PFSK-1 (cell line): ENCODE results near the gene SLC2A10.

ENCODE experiments used
- FOXP2 ChIP-seq: optimal IDR thresholded peaks from 2 replicates; pipeline ENCODE3; 2011; ENCODE audit warnings: borderline replicate concordance, control low read depth, inconsistent platforms; ENCODE audit not compliant: insufficient read depth; ENCODE audit errors: extremely low read length, extremely low read depth
- POLR2AphosphoS5 ChIP-seq: IDR thresholded peaks from 2 replicates; pipeline ENCODE4 v1.6.1; 2012; ENCODE audit warnings: low read depth, mild to moderate bottlenecking, control low read depth, low read length, moderate library complexity
- SIN3A ChIP-seq: IDR thresholded peaks from 2 replicates; pipeline ENCODE4 v1.6.1; 2012; ENCODE audit warnings: mild to moderate bottlenecking, low read length, moderate library complexity, borderline replicate concordance; ENCODE audit not compliant: insufficient read depth
- TAF1 ChIP-seq: IDR thresholded peaks from 2 replicates; pipeline ENCODE4 v1.6.1; 2012; ENCODE audit warnings: low read length, control low read depth, borderline replicate concordance; ENCODE audit not compliant: insufficient read depth
- TF ChIP-seq, protein P1 (sequence below), 2 experiments: IDR thresholded peaks; 2 replicates each; pipeline versions ENCODE4 v1.6.1 to v1.8.0; 2011 to 2012; ENCODE audit warnings: low read depth in 2 of 2, low read length in 2 of 2, control low read depth in 1 of 2, inconsistent platforms in 1 of 2, mild to moderate bottlenecking in 1 of 2, moderate library complexity in 1 of 2; ENCODE audit not compliant: insufficient read depth in 1 of 2

SLC2A10 gene

GRCh38 chr20:46694484-46694883 is 15.0 kb upstream of the SLC2A10 start:
- TF ChIP-seq TAF1, result no peak

DNA sequence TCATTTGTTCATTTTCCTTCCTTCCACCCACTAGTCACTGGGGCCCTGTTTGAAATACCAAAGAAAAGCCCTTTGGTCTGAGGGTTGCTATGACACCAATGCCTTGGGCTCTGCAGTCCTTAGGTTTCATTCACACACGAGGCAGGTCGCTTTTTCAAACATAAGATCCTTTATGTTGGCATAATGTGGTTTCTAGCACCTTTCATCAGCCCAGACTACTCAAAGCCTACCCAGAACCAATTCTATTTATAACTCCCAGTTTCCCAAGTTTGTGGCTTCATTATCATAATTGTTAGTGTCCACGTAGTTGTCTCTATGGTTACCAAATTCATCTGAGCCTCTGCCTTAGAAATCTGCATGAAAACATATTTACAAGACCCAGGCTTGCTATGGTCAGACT is 13.6 kb upstream of the SLC2A10 start:
- no peak for TF ChIP-seq FOXP2
- TF ChIP-seq SIN3A, result no peak
- TF ChIP-seq POLR2AphosphoS5, result no peak
- TF ChIP-seq, protein P1, sequence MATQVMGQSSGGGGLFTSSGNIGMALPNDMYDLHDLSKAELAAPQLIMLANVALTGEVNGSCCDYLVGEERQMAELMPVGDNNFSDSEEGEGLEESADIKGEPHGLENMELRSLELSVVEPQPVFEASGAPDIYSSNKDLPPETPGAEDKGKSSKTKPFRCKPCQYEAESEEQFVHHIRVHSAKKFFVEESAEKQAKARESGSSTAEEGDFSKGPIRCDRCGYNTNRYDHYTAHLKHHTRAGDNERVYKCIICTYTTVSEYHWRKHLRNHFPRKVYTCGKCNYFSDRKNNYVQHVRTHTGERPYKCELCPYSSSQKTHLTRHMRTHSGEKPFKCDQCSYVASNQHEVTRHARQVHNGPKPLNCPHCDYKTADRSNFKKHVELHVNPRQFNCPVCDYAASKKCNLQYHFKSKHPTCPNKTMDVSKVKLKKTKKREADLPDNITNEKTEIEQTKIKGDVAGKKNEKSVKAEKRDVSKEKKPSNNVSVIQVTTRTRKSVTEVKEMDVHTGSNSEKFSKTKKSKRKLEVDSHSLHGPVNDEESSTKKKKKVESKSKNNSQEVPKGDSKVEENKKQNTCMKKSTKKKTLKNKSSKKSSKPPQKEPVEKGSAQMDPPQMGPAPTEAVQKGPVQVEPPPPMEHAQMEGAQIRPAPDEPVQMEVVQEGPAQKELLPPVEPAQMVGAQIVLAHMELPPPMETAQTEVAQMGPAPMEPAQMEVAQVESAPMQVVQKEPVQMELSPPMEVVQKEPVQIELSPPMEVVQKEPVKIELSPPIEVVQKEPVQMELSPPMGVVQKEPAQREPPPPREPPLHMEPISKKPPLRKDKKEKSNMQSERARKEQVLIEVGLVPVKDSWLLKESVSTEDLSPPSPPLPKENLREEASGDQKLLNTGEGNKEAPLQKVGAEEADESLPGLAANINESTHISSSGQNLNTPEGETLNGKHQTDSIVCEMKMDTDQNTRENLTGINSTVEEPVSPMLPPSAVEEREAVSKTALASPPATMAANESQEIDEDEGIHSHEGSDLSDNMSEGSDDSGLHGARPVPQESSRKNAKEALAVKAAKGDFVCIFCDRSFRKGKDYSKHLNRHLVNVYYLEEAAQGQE (IDR thresholded peaks at IDR 0.05; ENCODE audit: insufficient read depth in 1 of 2, low read depth in 2 of 2, low read length in 2 of 2), result no peak
- no peak for TF ChIP-seq TAF1

- TF ChIP-seq SIN3A, result no peak
- TF ChIP-seq, protein P1 (IDR thresholded peaks at IDR 0.05; ENCODE audit: insufficient read depth in 1 of 2, low read depth in 2 of 2, low read length in 2 of 2), result no peak
- no peak for TF ChIP-seq FOXP2
- no peak for TF ChIP-seq POLR2AphosphoS5
- TF ChIP-seq TAF1, result no peak
Observed at GRCh38 chr20:46696791-46697279, 12.6 kb upstream of the SLC2A10 start.

DNA sequence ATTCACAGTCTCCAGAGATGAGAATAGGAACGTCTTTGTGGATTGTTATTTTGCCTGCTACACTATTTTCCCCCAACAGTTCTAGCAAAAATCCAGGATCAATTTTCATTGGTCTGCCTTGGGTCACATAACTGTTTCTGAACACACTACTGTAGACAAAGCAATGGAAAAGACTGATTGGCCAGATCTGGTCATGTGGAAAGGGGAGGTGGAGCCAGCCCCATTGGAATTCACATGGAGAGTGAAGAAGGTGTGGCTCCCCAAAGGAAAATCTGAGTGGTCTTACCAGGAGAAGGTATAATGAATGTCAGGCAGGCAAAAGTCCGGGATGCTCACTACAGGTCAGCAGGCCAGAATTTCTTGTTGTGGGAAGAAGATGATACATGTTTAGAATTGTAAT is 10.7 kb upstream of the SLC2A10 start:
- TF ChIP-seq, protein P1 (IDR thresholded peaks at IDR 0.05; ENCODE audit: insufficient read depth in 1 of 2, low read depth in 2 of 2, low read length in 2 of 2), result no peak
- no peak for TF ChIP-seq POLR2AphosphoS5
- TF ChIP-seq FOXP2, result no peak
- TF ChIP-seq SIN3A, result no peak
- no peak for TF ChIP-seq TAF1

DNA sequence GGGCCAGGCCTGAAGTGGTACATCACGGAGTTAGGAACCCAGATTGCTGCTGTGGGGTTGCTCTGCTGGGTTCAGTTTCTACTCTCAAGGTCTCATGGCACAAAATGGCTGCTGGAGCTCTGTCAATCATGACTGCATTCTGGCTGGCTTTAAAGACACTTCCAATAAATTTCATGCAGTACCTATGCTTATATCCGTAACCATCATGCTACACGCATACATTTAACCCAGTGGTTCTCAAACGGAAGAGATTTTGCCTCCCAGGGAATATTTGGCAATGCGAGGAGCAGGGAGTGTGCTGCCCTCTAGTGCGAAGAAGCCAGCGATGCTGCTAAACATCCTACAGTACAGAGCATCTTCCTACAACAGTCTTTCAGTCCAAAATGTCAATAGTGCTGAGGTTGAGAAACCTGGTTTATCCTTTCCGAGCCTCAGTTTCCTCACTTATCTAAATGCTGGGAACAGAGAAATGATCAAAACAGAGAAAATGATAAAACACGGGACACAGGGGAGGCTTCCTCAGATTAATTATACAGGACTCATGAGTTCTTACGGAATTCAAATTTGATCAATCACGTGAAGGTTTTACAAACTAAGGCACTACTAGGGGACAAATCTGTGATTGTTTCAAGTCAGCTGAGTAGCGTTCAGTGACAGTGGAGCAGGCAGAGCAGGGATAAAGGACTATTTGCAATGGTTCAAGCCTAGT is 9.6 kb upstream of the SLC2A10 start:
- TF ChIP-seq, protein P1 (IDR thresholded peaks at IDR 0.05; ENCODE audit: insufficient read depth in 1 of 2, low read depth in 2 of 2, low read length in 2 of 2), result no peak
- no peak for TF ChIP-seq FOXP2
- no peak for TF ChIP-seq TAF1
- no peak for TF ChIP-seq POLR2AphosphoS5
